Right atrium auricular region (tissue), 2 donors: ENCODE results near the gene DVL1. TPM values are rescaled to one million over a fixed set of nuclear protein-coding genes. Genes with fewer than 3 reads are reported as not detected.

ENCODE experiments used
- DNase-seq: peaks from one replicate; pipeline ENCODE4 v3.0.0-alpha.2; 2019; ENCODE audit warnings: low spot score
- H3K27ac ChIP-seq, 2 donors: fragments of 200-600 bp; sonication (generic); 1 replicate in 1 of 2; 2 replicates in 1 of 2; pipeline ENCODE4 v1.5.1; 2016 to 2019
- H3K27me3 ChIP-seq, 2 donors: fragments of 200-600 bp; sonication (generic); one replicate each; pipeline versions ENCODE4 v1.5.1 to v1.6.0; 2017 to 2019
- H3K36me3 ChIP-seq: fragments of 200-600 bp; sonication (generic); one replicate; pipeline ENCODE4 v1.5.1; 2016
- H3K4me1 ChIP-seq, 2 donors: fragments of 200-600 bp; sonication (generic); one replicate each; pipeline versions ENCODE4 v1.5.1 to v1.6.0; 2017 to 2019
- H3K4me3 ChIP-seq, 2 donors: fragments of 200-600 bp; sonication (generic); 1 replicate in 1 of 2; 2 replicates in 1 of 2; pipeline ENCODE4 v1.5.1; 2017 to 2019; ENCODE audit warnings: mild to moderate bottlenecking in 1 of 2, moderate library complexity in 1 of 2
- H3K9me3 ChIP-seq, 2 donors: fragments of 200-600 bp; sonication (generic); one replicate each; pipeline ENCODE4 v1.5.1; 2019
- CTCF ChIP-seq, 2 donors: fragments of 200-600 bp; sonication (generic); IDR thresholded peaks; one replicate each; pipeline ENCODE4 v1.5.1; 2019; ENCODE audit warnings: antibody characterized with exemption in 2 of 2
- total RNA-seq, 2 donors: library from RNA; depleted of rRNA; stranded (reverse); fragments of >200 nt; gene quantifications; one replicate each; pipeline ENCODE4 v1.1.0, GENCODE V29; 2016

DVL1 gene
- total RNA-seq, 2 donors from 2014 or later: 75.0 to 80.2 TPM

- Histone ChIP-seq H3K4me1 (peaks cover 0 to 75% of the 10 kb centered on the region in 2 donors), H3K27ac (peak overlapping the region; percentile 49 to 61), H3K9me3 (no peaks in the 10 kb centered on the region), H3K27me3 (peaks cover 6 to 19% of the 10 kb centered on the region in 2 donors), H3K36me3 (peaks cover 8% of the 10 kb centered on the region), H3K4me3 (no peak overlapping the region)
- peak; percentile 77 for DNase-seq
- TF ChIP-seq CTCF (IDR thresholded peaks at IDR 0.05): no peak
Observed at GRCh38 chr1:1351511-1352427, 2.6 kb upstream of the DVL1 start.

GRCh38 chr1:1348420-1349255 is 580 bp downstream of the DVL1 start:
- H3K9me3 ChIP-seq: no peaks in the 10 kb centered on the region
- peaks cover 0 to 1% of the 10 kb centered on the region in 2 donors for H3K27me3 ChIP-seq
- peaks cover 0 to 71% of the 10 kb centered on the region in 2 donors for H3K4me1 ChIP-seq
- H3K36me3 ChIP-seq: no peaks in the 10 kb centered on the region
- peak overlapping the region; percentile 57 to 60 for H3K4me3 ChIP-seq
- no peak for TF ChIP-seq CTCF (IDR thresholded peaks at IDR 0.05)
- DNase-seq: no peak
- H3K27ac ChIP-seq: peak overlapping the region; percentile 63 to 80

GRCh38 chr1:1347663-1348419 is 1.4 kb downstream of the DVL1 start:
- H3K27ac ChIP-seq: peak overlapping the region; percentile 63 to 80

GRCh38 chr1:1347026-1347595 is 2.1 kb downstream of the DVL1 start:
- peak overlapping the region; percentile 63 to 80 for H3K27ac ChIP-seq
- peak overlapping the region; percentile 57 to 60 for H3K4me3 ChIP-seq

More at GRCh38 chr1:1347663-1348419, 1.4 kb downstream of the DVL1 start:
- H3K27me3 ChIP-seq: no peaks in the 10 kb centered on the region
- DNase-seq: no peak
- H3K36me3 ChIP-seq: no peaks in the 10 kb centered on the region
- peak overlapping the region; percentile 57 to 60 for H3K4me3 ChIP-seq
- no peak for TF ChIP-seq CTCF (IDR thresholded peaks at IDR 0.05)
- no peaks in the 10 kb centered on the region for H3K9me3 ChIP-seq
- peaks cover 0 to 63% of the 10 kb centered on the region in 2 donors for H3K4me1 ChIP-seq

More at GRCh38 chr1:1347026-1347595, 2.1 kb downstream of the DVL1 start:
- Histone ChIP-seq H3K36me3 (no peaks in the 10 kb centered on the region), H3K9me3 (no peaks in the 10 kb centered on the region), H3K27me3 (no peaks in the 10 kb centered on the region), H3K4me1 (peaks cover 0 to 56% of the 10 kb centered on the region in 2 donors)
- no peak for TF ChIP-seq CTCF (IDR thresholded peaks at IDR 0.05)
- no peak for DNase-seq
